Measurements from ENCODE around the gene NPTXR. TPM values are rescaled to one million over a fixed set of nuclear protein-coding genes. Genes with fewer than 3 reads are reported as not detected.

The NPTXR gene
- total RNA-seq, 1 experiment from 2014 or later, result 129 TPM

DNA sequence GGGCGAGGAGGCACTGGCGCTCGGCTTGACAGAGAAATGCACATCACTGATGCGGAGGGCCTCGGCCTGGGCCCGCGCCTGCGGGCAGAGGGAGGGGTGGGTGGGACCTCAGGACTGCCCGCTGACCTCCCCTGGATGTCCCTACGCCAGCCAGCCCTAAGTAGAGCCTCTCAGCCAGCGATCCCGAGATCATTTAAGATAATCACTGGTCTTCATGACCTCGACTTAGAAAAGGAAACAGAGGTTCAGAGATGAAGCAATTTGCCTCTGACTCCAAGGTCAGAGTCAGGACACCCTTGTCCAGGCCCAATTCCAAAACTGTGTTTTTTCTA, 23.3 kb upstream of the NPTXR start:
- Histone ChIP-seq H3K9me3 (ENCODE audit: low read depth, low read length, poor library complexity, severe bottlenecking) (no peaks in the 10 kb centered on the region), H3K4me1 (ENCODE audit: insufficient read depth, low read length, poor library complexity, severe bottlenecking) (peaks cover 86% of the 10 kb centered on the region), H3K27me3 (replicated peaks; ENCODE audit: insufficient read depth, low read depth, low read length, poor library complexity) (no peaks in the 10 kb centered on the region), H3K4me3 (ENCODE audit: low read depth, low read length, poor library complexity, severe bottlenecking) (no peak overlapping the region), H3K27ac (ENCODE audit: low read depth, low read length, poor library complexity, severe bottlenecking) (peak overlapping the region; percentile 57), H3K36me3 (ENCODE audit: insufficient read depth, low read length, poor library complexity, severe bottlenecking) (peaks cover 56% of the 10 kb centered on the region)
- no TSS peak for BruUV-seq (replicated peaks)
- TF ChIP-seq CTCF (conservative IDR thresholded peaks at IDR 0.05; ENCODE audit: low read depth, low read length) (no peak), EZH2 (IDR thresholded peaks at IDR 0.05; ENCODE audit: borderline replicate concordance, low read depth, low read length, poor library complexity, severe bottlenecking) (no peak)
- intact Hi-C loops (cut with micrococcal nuclease; ENCODE audit: unreplicated experiment), result no loop called here
- no peak for DNase-seq (ENCODE audit: low spot score)
- CTCF ChIA-PET, result interaction anchor here (1.0 kb wide), 1 partner anchor 98 kb away, joined by 4 read pairs; no protein-coding TSS in a partner anchor
- POLR2A ChIA-PET (ENCODE audit: low non-redundant PET), result no interaction called here

DNA sequence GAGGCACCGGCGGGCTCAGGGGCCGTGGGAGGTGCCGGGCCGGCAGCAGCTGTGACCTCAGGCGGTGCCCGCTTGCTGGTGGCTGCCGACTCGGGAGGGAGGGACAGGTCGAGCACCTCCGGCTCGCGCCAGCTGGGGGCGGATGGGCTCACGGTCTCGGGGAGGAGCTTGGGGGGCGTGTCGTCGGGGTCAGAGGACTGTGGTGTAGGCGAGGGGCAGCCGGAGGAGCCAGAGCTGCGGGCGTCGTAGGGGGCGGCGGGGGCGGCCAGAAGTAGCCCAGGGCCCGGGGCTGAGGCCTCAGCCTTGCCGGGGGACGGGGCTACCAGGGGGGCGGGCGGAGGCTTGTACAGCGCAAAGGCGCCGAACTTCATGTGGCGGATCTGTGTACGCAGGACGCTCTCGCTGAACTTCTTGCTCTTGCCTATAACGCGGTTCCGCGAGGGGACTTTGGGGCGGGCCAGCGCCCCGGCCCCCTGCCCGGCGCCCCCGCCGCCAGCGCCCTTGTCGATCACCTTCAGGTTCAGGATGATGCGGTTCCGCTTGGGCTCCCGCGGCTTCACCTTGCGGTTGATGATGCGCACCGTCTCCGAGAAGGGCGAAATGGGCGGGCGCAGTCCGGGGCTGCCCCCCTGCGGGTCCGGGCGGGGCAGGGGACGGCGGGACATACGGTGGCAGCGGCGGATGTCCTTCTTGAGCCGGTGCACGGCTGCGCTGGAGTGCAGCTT, 22.7 kb upstream of the NPTXR start:
- BruUV-seq (replicated peaks), result no TSS peak

GRCh38 chr22:38866024-38866398, 22.2 kb upstream of the NPTXR start:
- Histone ChIP-seq H3K27ac (ENCODE audit: low read depth, low read length, poor library complexity, severe bottlenecking) (peak overlapping the region; percentile 76), H3K36me3 (ENCODE audit: insufficient read depth, low read length, poor library complexity, severe bottlenecking) (peaks cover 56% of the 10 kb centered on the region), H3K4me1 (ENCODE audit: insufficient read depth, low read length, poor library complexity, severe bottlenecking) (peaks cover 90% of the 10 kb centered on the region), H3K9me3 (ENCODE audit: low read depth, low read length, poor library complexity, severe bottlenecking) (no peaks in the 10 kb centered on the region), H3K27me3 (replicated peaks; ENCODE audit: insufficient read depth, low read depth, low read length, poor library complexity) (no peaks in the 10 kb centered on the region), H3K4me3 (ENCODE audit: low read depth, low read length, poor library complexity, severe bottlenecking) (no peak overlapping the region)
- ChIA-PET CTCF (no interaction called here), POLR2A (ENCODE audit: low non-redundant PET) (no interaction called here)
- no TSS peak for BruUV-seq (replicated peaks)
- intact Hi-C loops (cut with micrococcal nuclease; ENCODE audit: unreplicated experiment), result no loop called here
- no peak for DNase-seq (ENCODE audit: low spot score)
- TF ChIP-seq EZH2 (IDR thresholded peaks at IDR 0.05; ENCODE audit: borderline replicate concordance, low read depth, low read length, poor library complexity, severe bottlenecking) (no peak), CTCF (conservative IDR thresholded peaks at IDR 0.05; ENCODE audit: low read depth, low read length) (no peak)

More for the DNA sequence above, 22.7 kb upstream of the NPTXR start:
- TF ChIP-seq CTCF (conservative IDR thresholded peaks at IDR 0.05; ENCODE audit: low read depth, low read length) (no peak), EZH2 (IDR thresholded peaks at IDR 0.05; ENCODE audit: borderline replicate concordance, low read depth, low read length, poor library complexity, severe bottlenecking) (no peak)
- H3K27ac ChIP-seq (ENCODE audit: low read depth, low read length, poor library complexity, severe bottlenecking), result peak overlapping the region; percentile 76
- H3K27me3 ChIP-seq (replicated peaks; ENCODE audit: insufficient read depth, low read depth, low read length, poor library complexity), result no peaks in the 10 kb centered on the region
- no peak overlapping the region for H3K4me3 ChIP-seq (ENCODE audit: low read depth, low read length, poor library complexity, severe bottlenecking)
- no peak for DNase-seq (ENCODE audit: low spot score)
- ChIA-PET POLR2A (ENCODE audit: low non-redundant PET) (no interaction called here), CTCF (interaction anchor here (1.0 kb wide), 1 partner anchor 98 kb away, joined by 4 read pairs; no protein-coding TSS in a partner anchor)
- intact Hi-C loops (cut with micrococcal nuclease; ENCODE audit: unreplicated experiment), result no loop called here
- H3K36me3 ChIP-seq (ENCODE audit: insufficient read depth, low read length, poor library complexity, severe bottlenecking), result peaks cover 56% of the 10 kb centered on the region
- H3K4me1 ChIP-seq (ENCODE audit: insufficient read depth, low read length, poor library complexity, severe bottlenecking), result peaks cover 90% of the 10 kb centered on the region
- no peaks in the 10 kb centered on the region for H3K9me3 ChIP-seq (ENCODE audit: low read depth, low read length, poor library complexity, severe bottlenecking)
